ENCODE results near the gene TPH2.

TPH2 gene

GRCh38 chr12:71999795-72000194 lies 61.1 kb downstream of the TPH2 start:
- TF ChIP-seq POLR2AphosphoS5 (IDR thresholded peaks at IDR 0.05; ENCODE audit: low read depth, low read length) (no peak), REST (IDR thresholded peaks at IDR 0.05; ENCODE audit: insufficient read depth in 1 of 2, low read depth in 2 of 2, low read length in 2 of 2) (no peak), FOXP2 (optimal IDR thresholded peaks at IDR 0.05; ENCODE audit: borderline replicate concordance, extremely low read depth, extremely low read length, insufficient read depth) (no peak), SIN3A (IDR thresholded peaks at IDR 0.05; ENCODE audit: borderline replicate concordance, insufficient read depth, low read length) (no peak), TAF1 (IDR thresholded peaks at IDR 0.05; ENCODE audit: borderline replicate concordance, insufficient read depth, low read length) (no peak)

- TF ChIP-seq FOXP2 (optimal IDR thresholded peaks at IDR 0.05; ENCODE audit: borderline replicate concordance, extremely low read depth, extremely low read length, insufficient read depth) (no peak), TAF1 (IDR thresholded peaks at IDR 0.05; ENCODE audit: borderline replicate concordance, insufficient read depth, low read length) (no peak), SIN3A (IDR thresholded peaks at IDR 0.05; ENCODE audit: borderline replicate concordance, insufficient read depth, low read length) (no peak), REST (IDR thresholded peaks at IDR 0.05; ENCODE audit: insufficient read depth in 1 of 2, low read depth in 2 of 2, low read length in 2 of 2) (no peak), POLR2AphosphoS5 (IDR thresholded peaks at IDR 0.05; ENCODE audit: low read depth, low read length) (no peak)
Measured at GRCh38 chr12:72000969-72001648, 62.5 kb downstream of the TPH2 start.

GRCh38 chr12:72006766-72007165 lies 68.1 kb downstream of the TPH2 start:
- no peak for TF ChIP-seq TAF1 (IDR thresholded peaks at IDR 0.05; ENCODE audit: borderline replicate concordance, insufficient read depth, low read length)

GRCh38 chr12:72010356-72010755 lies 71.7 kb downstream of the TPH2 start:
- TF ChIP-seq TAF1 (IDR thresholded peaks at IDR 0.05; ENCODE audit: borderline replicate concordance, insufficient read depth, low read length) (no peak), SIN3A (IDR thresholded peaks at IDR 0.05; ENCODE audit: borderline replicate concordance, insufficient read depth, low read length) (no peak), POLR2AphosphoS5 (IDR thresholded peaks at IDR 0.05; ENCODE audit: low read depth, low read length) (no peak)

- TF ChIP-seq FOXP2 (optimal IDR thresholded peaks at IDR 0.05; ENCODE audit: borderline replicate concordance, extremely low read depth, extremely low read length, insufficient read depth) = no peak
- no peak for TF ChIP-seq SIN3A (IDR thresholded peaks at IDR 0.05; ENCODE audit: borderline replicate concordance, insufficient read depth, low read length)
- TF ChIP-seq REST (IDR thresholded peaks at IDR 0.05; ENCODE audit: insufficient read depth in 1 of 2, low read depth in 2 of 2, low read length in 2 of 2) = no peak
- no peak for TF ChIP-seq POLR2AphosphoS5 (IDR thresholded peaks at IDR 0.05; ENCODE audit: low read depth, low read length)
- no peak for TF ChIP-seq TAF1 (IDR thresholded peaks at IDR 0.05; ENCODE audit: borderline replicate concordance, insufficient read depth, low read length)
Measured at GRCh38 chr12:72011374-72011773, 72.7 kb downstream of the TPH2 start.

GRCh38 chr12:72012874-72013273 lies 74.2 kb downstream of the TPH2 start:
- TF ChIP-seq POLR2AphosphoS5 (IDR thresholded peaks at IDR 0.05; ENCODE audit: low read depth, low read length) = no peak
- no peak for TF ChIP-seq FOXP2 (optimal IDR thresholded peaks at IDR 0.05; ENCODE audit: borderline replicate concordance, extremely low read depth, extremely low read length, insufficient read depth)
- no peak for TF ChIP-seq TAF1 (IDR thresholded peaks at IDR 0.05; ENCODE audit: borderline replicate concordance, insufficient read depth, low read length)
- TF ChIP-seq SIN3A (IDR thresholded peaks at IDR 0.05; ENCODE audit: borderline replicate concordance, insufficient read depth, low read length) = no peak
- no peak for TF ChIP-seq REST (IDR thresholded peaks at IDR 0.05; ENCODE audit: insufficient read depth in 1 of 2, low read depth in 2 of 2, low read length in 2 of 2)

Data from PFSK-1 (cell line).